PC-9 (cell line): Measurements from ENCODE around the gene OR5B21.

Source experiments
- EZH2 ChIP-seq: fragments of 200-600 bp; sonication (generic); IDR thresholded peaks from 2 replicates; pipeline ENCODE4 v1.8.0; 2017; ENCODE audit warnings: antibody characterized with exemption, low read depth
- TF ChIP-seq, protein P1 (sequence below): fragments of 200-600 bp; sonication (generic); conservative IDR thresholded peaks from 2 replicates; pipeline ENCODE4 v1.6.1; 2017; ENCODE audit warnings: mixed run types, antibody characterized with exemption, mild to moderate bottlenecking, moderate library complexity

DNA sequence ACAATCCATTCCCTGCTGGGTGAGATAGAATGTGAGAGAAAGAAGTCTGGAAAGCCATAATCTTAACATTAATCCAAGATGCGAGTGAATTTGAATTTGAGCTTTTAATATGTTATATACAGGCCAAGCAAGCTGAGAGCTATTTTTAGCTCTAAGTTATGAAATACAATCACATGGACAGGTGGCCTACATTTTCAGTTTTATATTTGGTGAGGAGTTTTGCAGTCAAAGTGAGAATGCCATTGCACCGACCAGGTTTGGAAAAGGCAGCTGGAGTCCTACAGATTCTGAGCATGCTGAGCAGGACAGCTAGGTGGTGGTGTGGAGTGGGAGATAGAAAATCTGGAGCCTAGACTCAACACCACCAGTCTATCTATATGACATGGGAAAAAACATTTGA is 12.0 kb downstream of the OR5B21 start:
- TF ChIP-seq, protein P1, sequence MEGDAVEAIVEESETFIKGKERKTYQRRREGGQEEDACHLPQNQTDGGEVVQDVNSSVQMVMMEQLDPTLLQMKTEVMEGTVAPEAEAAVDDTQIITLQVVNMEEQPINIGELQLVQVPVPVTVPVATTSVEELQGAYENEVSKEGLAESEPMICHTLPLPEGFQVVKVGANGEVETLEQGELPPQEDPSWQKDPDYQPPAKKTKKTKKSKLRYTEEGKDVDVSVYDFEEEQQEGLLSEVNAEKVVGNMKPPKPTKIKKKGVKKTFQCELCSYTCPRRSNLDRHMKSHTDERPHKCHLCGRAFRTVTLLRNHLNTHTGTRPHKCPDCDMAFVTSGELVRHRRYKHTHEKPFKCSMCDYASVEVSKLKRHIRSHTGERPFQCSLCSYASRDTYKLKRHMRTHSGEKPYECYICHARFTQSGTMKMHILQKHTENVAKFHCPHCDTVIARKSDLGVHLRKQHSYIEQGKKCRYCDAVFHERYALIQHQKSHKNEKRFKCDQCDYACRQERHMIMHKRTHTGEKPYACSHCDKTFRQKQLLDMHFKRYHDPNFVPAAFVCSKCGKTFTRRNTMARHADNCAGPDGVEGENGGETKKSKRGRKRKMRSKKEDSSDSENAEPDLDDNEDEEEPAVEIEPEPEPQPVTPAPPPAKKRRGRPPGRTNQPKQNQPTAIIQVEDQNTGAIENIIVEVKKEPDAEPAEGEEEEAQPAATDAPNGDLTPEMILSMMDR, result no peak
- TF ChIP-seq EZH2, result no peak
